ENCODE results near the gene CDC16. TPM values are rescaled to one million over a fixed set of nuclear protein-coding genes. Genes with fewer than 3 reads are reported as not detected.

Gene CDC16
- total RNA-seq, 1 donor from 2014 or later: 91.4 TPM

DNA sequence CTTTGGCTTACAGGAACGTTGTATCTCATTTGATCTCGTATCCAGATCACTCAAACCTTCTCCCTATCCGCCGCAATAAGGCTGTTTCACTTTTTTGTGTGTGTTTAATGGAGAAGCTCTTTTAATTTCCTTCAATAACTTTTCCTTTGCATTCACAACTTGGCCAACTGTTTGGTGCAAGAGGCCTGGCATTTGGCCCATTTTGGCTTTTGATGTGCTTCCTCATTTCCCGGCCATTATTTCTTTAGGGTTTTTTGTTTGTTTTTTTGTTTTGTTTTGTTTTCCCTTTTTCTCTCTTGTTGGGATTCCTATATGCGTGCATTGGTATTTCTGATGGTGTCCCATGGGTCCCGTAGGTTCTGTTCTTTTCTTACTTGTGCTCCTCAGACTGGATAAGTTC lies 40.6 kb downstream of the CDC16 start:
- peaks cover 35% of the 10 kb centered on the region for H3K36me3 Mint-ChIP-seq (ENCODE audit: low read depth)
- no peak overlapping the region for H3K4me3 Mint-ChIP-seq
- peak overlapping the region; percentile 2 for H3K27ac Mint-ChIP-seq
- intact Hi-C loops (cut with micrococcal nuclease): no loop called here
- H3K4me1 Mint-ChIP-seq (ENCODE audit: low read depth): peaks cover 27% of the 10 kb centered on the region
- no peak for DNase-seq (ENCODE audit: low spot score)
- no peaks in the 10 kb centered on the region for H3K9me3 Mint-ChIP-seq
- no peaks in the 10 kb centered on the region for H3K27me3 Mint-ChIP-seq (ENCODE audit: insufficient read depth)

DNA sequence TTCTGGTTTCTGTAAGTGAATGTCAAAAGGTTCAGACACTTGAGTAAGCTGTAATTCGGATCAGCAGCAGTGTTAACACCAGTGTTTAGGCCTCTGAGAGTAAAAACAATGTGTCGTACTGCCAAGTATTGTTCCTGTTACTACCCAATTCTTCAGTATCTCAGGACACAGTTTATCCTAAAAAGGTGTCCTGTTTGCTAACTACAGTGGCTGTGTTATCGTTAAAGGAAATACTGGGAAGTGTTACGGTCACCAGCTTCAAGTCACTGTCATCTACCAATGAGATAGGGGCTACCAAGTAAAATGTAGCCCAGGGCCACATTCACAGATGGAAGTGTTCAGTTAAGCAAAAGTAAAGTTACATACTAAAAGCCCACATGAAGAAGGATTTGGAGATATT lies 44.4 kb downstream of the CDC16 start:
- Mint-ChIP-seq H3K9me3 (no peaks in the 10 kb centered on the region), H3K4me1 (ENCODE audit: low read depth) (peaks cover 39% of the 10 kb centered on the region), H3K27ac (peak overlapping the region; percentile 98), H3K27me3 (ENCODE audit: insufficient read depth) (no peaks in the 10 kb centered on the region), H3K36me3 (ENCODE audit: low read depth) (peaks cover 30% of the 10 kb centered on the region), H3K4me3 (peak overlapping the region; percentile 57)
- intact Hi-C loops (cut with micrococcal nuclease): no loop called here
- no peak for DNase-seq (ENCODE audit: low spot score)

DNA sequence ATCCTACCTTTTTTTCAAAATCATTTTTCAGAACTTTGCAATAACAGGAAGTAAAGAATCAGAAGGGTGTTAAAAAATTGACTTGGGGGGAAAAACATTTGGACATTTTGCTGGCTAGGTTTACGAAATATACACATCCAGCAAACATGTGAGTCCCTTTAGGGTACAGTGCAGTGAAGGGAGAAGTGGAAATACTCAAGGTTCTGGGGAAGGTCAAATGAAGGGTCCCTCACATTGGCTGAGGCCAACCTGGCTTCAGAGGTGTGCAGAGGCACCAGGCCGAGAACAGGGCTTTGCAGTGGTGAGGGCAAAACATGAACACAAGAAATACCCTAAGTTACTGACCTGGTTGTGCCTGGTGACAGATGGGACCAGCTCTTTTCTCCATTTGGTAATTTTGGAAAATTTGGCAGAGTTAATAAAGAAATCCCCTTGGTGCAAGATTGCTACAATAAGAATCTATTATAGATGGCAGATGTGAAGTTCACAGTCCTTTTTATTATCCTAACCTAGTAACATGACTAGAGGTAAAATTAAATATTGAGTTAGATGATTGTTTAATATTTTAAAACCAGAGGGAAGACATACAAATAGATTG lies 45.2 kb downstream of the CDC16 start:
- H3K4me1 Mint-ChIP-seq (ENCODE audit: low read depth): peaks cover 42% of the 10 kb centered on the region
- intact Hi-C loops (cut with micrococcal nuclease): loop anchor here (1.0 kb wide), 1 partner anchor 214 kb away; no protein-coding TSS in a partner anchor
- H3K4me3 Mint-ChIP-seq: peak overlapping the region; percentile 57
- H3K36me3 Mint-ChIP-seq (ENCODE audit: low read depth): peaks cover 28% of the 10 kb centered on the region
- peak overlapping the region; percentile 98 for H3K27ac Mint-ChIP-seq
- H3K9me3 Mint-ChIP-seq: no peaks in the 10 kb centered on the region
- no peaks in the 10 kb centered on the region for H3K27me3 Mint-ChIP-seq (ENCODE audit: insufficient read depth)
- DNase-seq (ENCODE audit: low spot score): no peak

DNA sequence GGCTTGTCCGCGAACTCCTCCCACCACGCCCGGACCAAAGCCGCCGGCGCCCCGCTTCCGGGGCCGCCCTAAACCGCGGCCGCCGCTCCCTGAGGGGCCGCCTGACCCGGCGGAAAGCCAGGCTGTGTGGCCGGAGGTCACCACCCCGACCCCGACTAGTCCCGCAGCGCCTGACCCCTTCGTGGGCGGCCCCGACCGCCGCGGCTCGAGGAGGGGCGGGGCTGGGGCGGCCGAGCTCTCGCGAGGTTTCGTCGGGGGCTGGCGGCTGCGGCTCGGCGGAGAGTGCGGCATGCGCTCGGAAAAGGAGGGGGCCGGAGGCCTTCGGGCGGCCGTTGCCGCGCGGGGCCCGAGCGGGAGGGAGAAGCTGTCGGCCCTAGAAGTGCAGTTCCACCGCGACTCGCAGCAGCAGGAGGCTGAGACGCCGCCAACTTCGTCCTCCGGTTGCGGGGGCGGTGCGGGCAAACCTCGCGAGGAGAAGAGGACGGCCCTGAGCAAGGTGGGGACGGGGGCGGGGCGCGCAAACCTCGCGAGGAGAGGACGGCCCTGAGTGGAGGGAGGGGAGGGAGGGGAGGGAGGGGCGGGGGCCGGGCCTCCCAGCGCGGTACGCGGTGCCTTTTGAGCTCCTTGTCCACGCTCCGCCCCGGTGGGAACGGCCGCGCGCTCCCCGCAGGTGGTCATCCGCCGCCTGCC lies 46.8 kb downstream of the CDC16 start, which contains the start of gene UPF3A:
Gene UPF3A, plus strand, starts transcription at position 251 of the 690 bp plus-strand sequence. Its CDS starts 39 bp downstream, at position 290.
- Mint-ChIP-seq H3K9me3 (no peaks in the 10 kb centered on the region), H3K4me1 (ENCODE audit: low read depth) (peaks cover 52% of the 10 kb centered on the region), H3K27me3 (ENCODE audit: insufficient read depth) (no peaks in the 10 kb centered on the region), H3K27ac (peak within 1 kb of the TSS; percentile 98), H3K36me3 (ENCODE audit: low read depth) (peaks cover 31% of the 10 kb centered on the region), H3K4me3 (peak within 1 kb of the TSS; percentile 90)
- intact Hi-C loops (cut with micrococcal nuclease): loop anchor here (1.0 kb wide), 3 partner anchors 33 to 466 kb away; partner anchors contain the start of gene CHAMP1
- DNase-seq (ENCODE audit: low spot score): peak; percentile 83

DNA sequence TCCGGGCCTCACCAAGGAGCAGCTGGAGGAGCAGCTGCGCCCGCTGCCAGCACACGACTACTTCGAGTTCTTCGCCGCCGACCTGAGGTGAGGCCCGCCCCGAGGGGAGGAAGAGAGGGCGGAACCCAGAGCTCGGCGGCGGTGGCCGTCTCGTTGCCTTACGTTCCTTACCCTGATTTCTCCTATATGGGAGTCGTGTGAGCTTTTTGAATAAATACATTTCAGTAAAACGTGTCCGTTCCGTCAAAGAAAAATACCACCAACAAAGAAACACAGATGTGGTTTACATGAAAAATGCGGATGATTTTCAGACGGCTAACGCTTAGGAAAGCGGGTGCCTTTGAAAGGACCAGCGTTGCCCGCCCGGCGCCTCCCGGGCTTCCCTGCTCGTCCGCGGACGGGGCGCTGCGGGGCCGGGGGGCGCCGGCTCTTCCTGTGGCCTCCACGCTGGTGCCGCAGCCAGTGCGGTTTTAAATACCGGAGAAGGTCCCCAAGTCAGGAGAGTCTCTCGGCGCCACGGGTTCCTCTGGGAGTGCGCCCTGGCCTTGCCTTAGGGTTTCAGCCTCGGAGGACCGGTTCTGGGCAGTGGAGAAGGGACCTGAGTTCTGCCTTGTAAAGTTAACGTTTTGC lies 47.5 kb downstream of the CDC16 start:
- peak overlapping the region; percentile 90 for H3K4me3 Mint-ChIP-seq
- peaks cover 56% of the 10 kb centered on the region for H3K4me1 Mint-ChIP-seq (ENCODE audit: low read depth)
- no peaks in the 10 kb centered on the region for H3K27me3 Mint-ChIP-seq (ENCODE audit: insufficient read depth)
- intact Hi-C loops (cut with micrococcal nuclease): no loop called here
- peaks cover 37% of the 10 kb centered on the region for H3K36me3 Mint-ChIP-seq (ENCODE audit: low read depth)
- peak; percentile 69 for DNase-seq (ENCODE audit: low spot score)
- peak overlapping the region; percentile 87 for H3K27ac Mint-ChIP-seq
- H3K9me3 Mint-ChIP-seq: no peaks in the 10 kb centered on the region

DNA sequence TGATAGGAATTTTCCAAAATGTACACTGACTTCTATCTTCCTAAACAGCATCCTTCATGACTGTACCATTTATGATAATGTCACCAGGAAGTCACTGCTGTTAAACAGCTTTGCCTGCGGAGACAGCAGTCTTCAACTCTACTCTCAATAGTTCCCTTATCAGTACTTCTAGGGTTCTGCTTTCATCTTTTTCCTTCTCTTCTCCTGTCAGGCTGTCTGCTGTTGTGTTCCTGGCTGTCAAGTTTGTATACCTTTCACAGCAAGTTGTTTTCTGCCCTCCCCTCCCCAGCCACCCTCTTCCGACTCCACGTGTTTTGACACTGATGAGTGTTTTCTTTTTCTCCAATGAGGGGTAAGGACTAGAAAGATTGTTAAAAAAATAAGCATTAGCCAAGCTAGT lies 48.9 kb downstream of the CDC16 start:
- H3K27ac Mint-ChIP-seq: peak overlapping the region; percentile 29
- no peaks in the 10 kb centered on the region for H3K27me3 Mint-ChIP-seq (ENCODE audit: insufficient read depth)
- intact Hi-C loops (cut with micrococcal nuclease): no loop called here
- H3K4me3 Mint-ChIP-seq: peak overlapping the region; percentile 74
- peaks cover 44% of the 10 kb centered on the region for H3K36me3 Mint-ChIP-seq (ENCODE audit: low read depth)
- no peak for DNase-seq (ENCODE audit: low spot score)
- H3K4me1 Mint-ChIP-seq (ENCODE audit: low read depth): peaks cover 51% of the 10 kb centered on the region
- H3K9me3 Mint-ChIP-seq: no peaks in the 10 kb centered on the region

DNA sequence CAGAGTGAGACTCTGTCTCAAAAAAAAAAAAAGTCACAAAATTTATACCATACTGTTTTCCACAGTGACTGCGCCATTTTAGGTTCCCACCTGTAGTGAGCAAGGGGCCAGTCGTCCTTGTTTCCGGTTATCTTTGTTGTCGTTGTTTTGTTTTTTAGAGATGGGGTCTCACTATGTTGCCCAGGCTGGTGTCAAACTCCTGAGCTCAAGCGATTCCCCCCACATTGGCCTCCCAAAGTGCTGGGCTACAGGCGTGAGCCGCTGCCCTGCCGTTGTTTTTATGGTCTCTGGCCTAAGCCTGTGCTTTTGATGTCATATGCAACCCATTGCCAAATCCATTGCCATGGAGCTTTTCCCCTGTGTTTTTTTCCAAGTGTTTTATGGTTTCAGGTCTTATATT lies 50.0 kb downstream of the CDC16 start:
- H3K4me1 Mint-ChIP-seq (ENCODE audit: low read depth): peaks cover 42% of the 10 kb centered on the region
- no peaks in the 10 kb centered on the region for H3K27me3 Mint-ChIP-seq (ENCODE audit: insufficient read depth)
- DNase-seq (ENCODE audit: low spot score): no peak
- no peak overlapping the region for H3K27ac Mint-ChIP-seq
- no peaks in the 10 kb centered on the region for H3K9me3 Mint-ChIP-seq
- peaks cover 47% of the 10 kb centered on the region for H3K36me3 Mint-ChIP-seq (ENCODE audit: low read depth)
- H3K4me3 Mint-ChIP-seq: peak overlapping the region; percentile 9
- intact Hi-C loops (cut with micrococcal nuclease): no loop called here

DNA sequence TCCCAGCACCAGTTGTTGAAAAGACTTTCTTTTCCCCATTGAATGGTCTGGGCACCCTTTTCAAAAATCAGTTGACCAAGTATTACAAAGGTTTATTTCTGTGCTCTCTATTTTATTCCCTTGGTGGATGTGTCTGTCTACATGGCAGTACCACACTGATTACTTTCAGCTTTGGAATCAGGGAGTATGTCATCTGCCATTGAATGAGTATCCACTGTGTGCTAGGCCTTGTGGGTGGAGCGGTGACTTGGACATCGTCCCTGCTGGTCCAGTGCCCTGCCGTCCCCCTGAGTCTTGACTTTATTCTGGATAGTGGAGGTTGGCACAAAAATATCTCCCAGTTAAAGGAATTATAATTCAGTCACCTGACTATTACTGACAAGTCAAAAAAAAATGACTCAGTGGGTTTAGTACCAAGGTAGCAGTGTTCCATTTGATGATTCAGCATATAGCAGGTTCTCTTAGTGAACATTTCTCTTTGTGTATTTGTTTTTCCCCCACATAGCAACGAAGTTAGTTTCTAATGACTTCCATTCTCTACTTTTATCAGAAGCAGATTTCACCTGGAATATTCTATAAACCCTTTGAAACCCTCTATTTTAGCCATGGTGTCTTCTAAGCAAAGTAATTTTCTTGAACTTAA lies 50.6 kb downstream of the CDC16 start:
- Mint-ChIP-seq H3K27ac (no peak overlapping the region), H3K4me1 (ENCODE audit: low read depth) (peaks cover 36% of the 10 kb centered on the region), H3K36me3 (ENCODE audit: low read depth) (peaks cover 48% of the 10 kb centered on the region), H3K9me3 (no peaks in the 10 kb centered on the region), H3K4me3 (peak overlapping the region; percentile 9), H3K27me3 (ENCODE audit: insufficient read depth) (no peaks in the 10 kb centered on the region)
- no peak for DNase-seq (ENCODE audit: low spot score)
- intact Hi-C loops (cut with micrococcal nuclease): no loop called here

DNA sequence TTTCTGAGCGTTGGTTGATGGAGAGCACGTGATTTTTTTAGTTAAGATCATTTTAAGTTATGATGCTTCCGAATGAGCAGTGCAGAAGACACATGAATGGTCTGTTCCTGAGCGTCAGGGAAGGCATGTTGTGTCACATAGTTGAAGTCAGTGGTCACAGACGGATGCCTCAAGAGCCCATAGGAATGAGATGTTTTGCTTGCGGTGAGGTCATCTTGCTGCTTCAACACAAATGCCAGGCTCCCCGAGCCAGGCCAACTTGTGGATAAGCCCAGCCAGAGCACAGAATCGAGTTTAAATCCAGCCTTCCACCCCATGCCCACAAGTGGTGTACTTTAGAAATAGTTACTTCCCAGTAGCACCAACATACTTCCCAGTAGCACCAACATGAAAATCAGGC lies 52.1 kb downstream of the CDC16 start:
- intact Hi-C loops (cut with micrococcal nuclease): no loop called here
- H3K36me3 Mint-ChIP-seq (ENCODE audit: low read depth): peaks cover 51% of the 10 kb centered on the region
- no peak overlapping the region for H3K27ac Mint-ChIP-seq
- H3K4me3 Mint-ChIP-seq: no peak overlapping the region
- H3K9me3 Mint-ChIP-seq: no peaks in the 10 kb centered on the region
- H3K27me3 Mint-ChIP-seq (ENCODE audit: insufficient read depth): no peaks in the 10 kb centered on the region
- peaks cover 35% of the 10 kb centered on the region for H3K4me1 Mint-ChIP-seq (ENCODE audit: low read depth)
- no peak for DNase-seq (ENCODE audit: low spot score)

DNA sequence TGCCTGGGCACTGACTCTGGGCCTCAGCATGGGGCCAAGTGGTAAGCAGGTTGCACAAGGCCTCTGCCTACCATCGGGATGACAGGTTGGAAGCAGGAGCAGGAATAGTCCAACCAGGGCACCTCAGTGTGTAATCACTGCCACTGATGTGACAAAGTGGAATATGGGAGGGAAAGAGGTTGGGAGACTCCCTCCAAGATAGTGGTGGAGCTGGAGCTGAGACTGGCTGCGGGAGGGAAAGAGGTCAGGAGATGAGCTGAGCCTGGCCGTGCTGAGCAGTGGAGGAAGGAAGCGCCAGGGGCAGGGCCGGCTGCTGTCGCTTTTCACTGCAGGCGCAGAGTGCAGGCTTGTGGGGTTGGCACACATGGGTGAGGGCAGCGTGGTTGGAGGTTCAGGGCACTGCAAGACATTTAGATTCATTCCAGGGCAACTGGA lies 53.5 kb downstream of the CDC16 start:
- DNase-seq (ENCODE audit: low spot score): no peak
- no peaks in the 10 kb centered on the region for H3K27me3 Mint-ChIP-seq (ENCODE audit: insufficient read depth)
- intact Hi-C loops (cut with micrococcal nuclease): no loop called here
- H3K27ac Mint-ChIP-seq: no peak overlapping the region
- no peak overlapping the region for H3K4me3 Mint-ChIP-seq
- H3K9me3 Mint-ChIP-seq: no peaks in the 10 kb centered on the region
- H3K4me1 Mint-ChIP-seq (ENCODE audit: low read depth): peaks cover 31% of the 10 kb centered on the region
- H3K36me3 Mint-ChIP-seq (ENCODE audit: low read depth): peaks cover 52% of the 10 kb centered on the region

DNA sequence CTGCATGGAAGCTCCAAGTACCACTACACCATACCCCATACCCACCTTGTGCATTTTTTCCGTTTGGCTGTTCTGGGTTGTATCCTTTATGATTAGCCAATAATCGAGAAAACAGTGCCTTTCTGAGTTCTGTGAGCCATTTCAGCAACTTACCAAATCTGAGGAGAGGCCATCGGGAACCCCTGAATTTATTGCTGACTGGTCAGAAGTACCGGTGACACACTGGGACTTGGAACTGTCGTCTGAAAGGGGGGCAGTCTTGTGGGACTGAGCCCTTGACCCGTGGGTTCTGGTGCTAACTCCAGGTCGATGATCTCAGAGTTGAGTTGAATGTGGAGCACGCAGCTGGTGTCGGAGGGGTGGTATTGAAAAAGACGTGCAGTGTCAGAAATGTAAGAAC lies 61.8 kb downstream of the CDC16 start:
- H3K4me1 Mint-ChIP-seq (ENCODE audit: low read depth): peaks cover 3% of the 10 kb centered on the region
- no peaks in the 10 kb centered on the region for H3K9me3 Mint-ChIP-seq
- no peaks in the 10 kb centered on the region for H3K27me3 Mint-ChIP-seq (ENCODE audit: insufficient read depth)
- intact Hi-C loops (cut with micrococcal nuclease): no loop called here
- H3K27ac Mint-ChIP-seq: no peak overlapping the region
- H3K36me3 Mint-ChIP-seq (ENCODE audit: low read depth): peaks cover 23% of the 10 kb centered on the region
- no peak for DNase-seq (ENCODE audit: low spot score)
- no peak overlapping the region for H3K4me3 Mint-ChIP-seq

DNA sequence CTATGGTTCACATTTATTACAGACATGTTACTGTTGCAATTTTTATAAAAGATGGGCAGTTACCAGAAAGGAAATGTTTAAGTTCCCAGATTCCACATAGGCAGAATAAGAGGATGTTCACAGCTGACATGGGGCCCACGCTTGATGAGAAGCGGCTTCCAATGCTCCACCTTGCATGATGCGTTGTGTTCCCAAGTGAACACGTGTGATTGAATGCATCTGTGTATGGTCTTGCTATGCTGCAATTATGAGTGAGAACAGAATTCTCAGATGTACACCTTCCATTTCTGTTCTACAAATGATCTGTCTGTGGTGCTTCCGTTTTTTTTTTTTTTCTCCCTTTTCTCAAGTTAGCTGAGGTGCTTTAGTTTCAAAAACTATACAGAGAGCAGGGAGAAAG lies 62.2 kb downstream of the CDC16 start:
- intact Hi-C loops (cut with micrococcal nuclease): no loop called here
- Mint-ChIP-seq H3K36me3 (ENCODE audit: low read depth) (peaks cover 21% of the 10 kb centered on the region), H3K27ac (no peak overlapping the region)

DNA sequence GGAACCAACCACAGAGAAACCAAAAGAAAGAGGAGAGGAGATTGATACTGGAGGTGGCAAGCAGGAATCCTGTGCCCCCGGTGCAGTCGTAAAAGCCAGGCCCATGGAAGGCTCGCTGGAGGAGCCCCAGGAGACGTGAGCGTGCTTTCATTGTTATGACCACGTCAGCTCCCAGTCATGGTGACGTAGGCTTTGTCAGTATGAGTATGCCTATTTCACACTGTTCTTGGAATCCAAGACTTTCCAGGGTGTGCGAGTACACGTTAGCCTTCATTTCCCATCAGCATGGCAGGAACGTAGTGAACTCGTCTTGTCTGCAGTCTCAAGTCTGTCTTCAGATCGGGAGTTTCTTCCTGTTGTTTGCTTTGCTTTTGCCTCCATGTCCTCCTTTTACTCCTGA lies 64.2 kb downstream of the CDC16 start:
- no peaks in the 10 kb centered on the region for H3K9me3 Mint-ChIP-seq
- H3K27me3 Mint-ChIP-seq (ENCODE audit: insufficient read depth): no peaks in the 10 kb centered on the region
- H3K36me3 Mint-ChIP-seq (ENCODE audit: low read depth): peaks cover 18% of the 10 kb centered on the region
- H3K27ac Mint-ChIP-seq: no peak overlapping the region
- no peak overlapping the region for H3K4me3 Mint-ChIP-seq
- intact Hi-C loops (cut with micrococcal nuclease): no loop called here
- H3K4me1 Mint-ChIP-seq (ENCODE audit: low read depth): no peaks in the 10 kb centered on the region
- DNase-seq (ENCODE audit: low spot score): no peak

More for the DNA sequence above, 62.2 kb downstream of the CDC16 start:
- no peak for DNase-seq (ENCODE audit: low spot score)
- H3K9me3 Mint-ChIP-seq: no peaks in the 10 kb centered on the region
- no peak overlapping the region for H3K4me3 Mint-ChIP-seq
- H3K4me1 Mint-ChIP-seq (ENCODE audit: low read depth): no peaks in the 10 kb centered on the region
- H3K27me3 Mint-ChIP-seq (ENCODE audit: insufficient read depth): no peaks in the 10 kb centered on the region
